ENCODE data around the gene FAM161B. TPM values are rescaled to one million over a fixed set of nuclear protein-coding genes. Genes with fewer than 3 reads are reported as not detected.

Gene FAM161B
- total and polyA plus RNA-seq, 2 of the 4 experiments (the other 2 are of a cell fraction), result 1.9 to 2.5 TPM

- no peak overlapping the region for H3K18ac ChIP-seq (ENCODE audit: low read depth, low read length)
- peak overlapping the region; percentile 38; the same call in 1 of the 2 replicates for H3K27ac ChIP-seq (ENCODE audit: insufficient read depth, low read length)
- ChIA-PET CTCF (no interaction called here), POLR2A (ENCODE audit: unreplicated experiment) (no interaction called here)
- in situ Hi-C loops (cut with MboI; ENCODE audit: low sequenced_read_pairs), result no loop called here
- WGBS, 2 experiments (ENCODE audit: extremely low coverage in 2 of 2, insufficient read length in 1 of 2), result 0% methylated on average over 2 of the region's 4 CpGs; no CpG with 5 or more reads in 1 of the 2 experiments
- H4K91ac ChIP-seq (ENCODE audit: insufficient read depth, low read depth, low read length), result no peak overlapping the region
- no peaks in the 10 kb centered on the region for H3K27me3 ChIP-seq (ENCODE audit: control insufficient read depth, insufficient read depth, low read length)
- peak overlapping the region; percentile 15; the same call in 1 of the 3 replicates for H2BK15ac ChIP-seq (ENCODE audit: low read depth, low read length)
- no peak for TF ChIP-seq CHD1 (IDR thresholded peaks at IDR 0.05; ENCODE audit: low read depth, low read length)
- TF ChIP-seq CEBPB (IDR thresholded peaks at IDR 0.05; ENCODE audit: low read depth, low read length), result peak; percentile 100
- TF ChIP-seq BHLHE40 (IDR thresholded peaks at IDR 0.05; ENCODE audit: low read depth, low read length), result no peak
- no peak for TF ChIP-seq USF2 (IDR thresholded peaks at IDR 0.05; ENCODE audit: low read depth, low read length)
- no peaks in the 10 kb centered on the region for H3K79me1 ChIP-seq (ENCODE audit: low read depth in 1 of 2, low read length in 2 of 2)
- intact Hi-C loops (cut with micrococcal nuclease), result no loop called here
- H4K8ac ChIP-seq (ENCODE audit: low read depth in 2 of 2, low read length in 2 of 2), result peak overlapping the region in 1 of 2 experiments; percentile 76; a peak in 2 of 4 replicates
- peak overlapping the region; percentile 35 for H2AK9ac ChIP-seq (replicated peaks; ENCODE audit: low read depth, low read length, poor library complexity)
- H3K9me3 ChIP-seq (ENCODE audit: control insufficient read depth, insufficient read depth, low read length), result no peaks in the 10 kb centered on the region
- peak overlapping the region; percentile 20; the same call in 1 of the 2 replicates for H3K4me2 ChIP-seq (ENCODE audit: low read depth, low read length)
- H3K4me3 ChIP-seq (ENCODE audit: insufficient read depth, low read depth, low read length), result no peak overlapping the region
- H2BK20ac ChIP-seq (ENCODE audit: low read depth, low read length), result 0 out of 2 replicates have a peak overlapping the region, but pooled peaks have one; percentile 34
- ATAC-seq (ENCODE audit: low read depth), result peak; percentile 86
- H3K36me3 ChIP-seq (ENCODE audit: control insufficient read depth, insufficient read depth, low read length), result peaks cover 14% of the 10 kb centered on the region
- H3K4ac ChIP-seq (ENCODE audit: low read depth, low read length), result peak overlapping the region; percentile 57
- no peak overlapping the region for H3K9ac ChIP-seq (ENCODE audit: low read depth, low read length)
- peak overlapping the region; percentile 36 for H4K5ac ChIP-seq (ENCODE audit: low read depth, low read length)
- H3K56ac ChIP-seq (ENCODE audit: extremely low read depth, insufficient read depth, low read length), result no peak overlapping the region
- peaks cover 3% of the 10 kb centered on the region for H3K9me1 ChIP-seq (ENCODE audit: insufficient read depth, low read length)
- peak; percentile 71 for DNase-seq
- peaks cover 8% of the 10 kb centered on the region for H3K4me1 ChIP-seq (ENCODE audit: control insufficient read depth, insufficient read depth, low read length)
- H3K23ac ChIP-seq (ENCODE audit: low read depth, low read length), result no peak overlapping the region
- H4K20me1 ChIP-seq (ENCODE audit: insufficient read depth, low read length), result no peaks in the 10 kb centered on the region
- H2AFZ ChIP-seq (replicated peaks; ENCODE audit: low read length, poor library complexity), result peak overlapping the region; percentile 80
- dilution Hi-C loops (cut with HindIII; ENCODE audit: low sequenced_read_pairs, unreplicated experiment), result no loop called here
- peak overlapping the region; percentile 32; the same call in 1 of the 2 replicates for H2BK120ac ChIP-seq (ENCODE audit: low read depth, low read length)
- no peak overlapping the region for H2BK5ac ChIP-seq (ENCODE audit: low read depth, low read length, poor library complexity, severe bottlenecking)
- no TSS peak for BruUV-seq (replicated peaks)
- peak overlapping the region; percentile 79 for H3K14ac ChIP-seq (replicated peaks; ENCODE audit: low read depth, low read length)
- peak overlapping the region; percentile 93 for H2AK5ac ChIP-seq (ENCODE audit: low read depth, low read length)
These were observed 6.8 kb downstream of the FAM161B start for GRCh38 chr14:73943083-73943482.

Data from IMR-90 (cell line).